SU-DHL-6 (cell line): Measurements from ENCODE around the gene TIMP3.

Experiments
- CTCF ChIP-seq: fragments of 200-600 bp; sonication (generic); IDR thresholded peaks from one replicate; pipeline ENCODE4 v1.5.1; 2017; ENCODE audit warnings: antibody characterized with exemption, mild to moderate bottlenecking, low read length, moderate library complexity; ENCODE audit not compliant: insufficient read depth, poor library complexity, severe bottlenecking
- EZH2phosphoT487 ChIP-seq: fragments of 200-600 bp; sonication (generic), shearing (Covaris generic); conservative IDR thresholded peaks from 2 replicates; pipeline ENCODE4 v1.6.1; 2018; ENCODE audit warnings: mild to moderate bottlenecking, antibody characterized with exemption, low read length, moderate library complexity, mixed read lengths

- no peak for TF ChIP-seq CTCF
- no peak for TF ChIP-seq EZH2phosphoT487
Measured at GRCh38 chr22:32897400-32897799, 95.9 kb downstream of the TIMP3 start.
